Mucosa of descending colon (tissue), 3 donors: ENCODE measurements around the gene EIF3M. TPM values are rescaled to one million over a fixed set of nuclear protein-coding genes. Genes with fewer than 3 reads are reported as not detected.

Experiments
- ATAC-seq: fragments of 200-7000 bp; cut with Tn5 transposase; one replicate; pipeline ENCODE4 v1.9.1; 2020; ENCODE audit warnings: mild to moderate bottlenecking, moderate library complexity
- DNase-seq, 3 donors: peaks; one replicate each; pipeline ENCODE4 v3.0.0-alpha.2; 2020
- H3K36me3 ChIP-seq: fragments of 200-600 bp; one replicate; pipeline ENCODE4 v1.8.0; 2021; ENCODE audit warnings: low read depth, mild to moderate bottlenecking
- H3K4me1 ChIP-seq: fragments of 200-600 bp; one replicate; pipeline ENCODE4 v1.8.0; 2021; ENCODE audit warnings: low read depth, mild to moderate bottlenecking
- H3K4me3 ChIP-seq: fragments of 200-600 bp; one replicate; pipeline ENCODE4 v1.8.0; 2021; ENCODE audit warnings: mild to moderate bottlenecking
- H3K9me3 ChIP-seq: fragments of 200-600 bp; one replicate; pipeline ENCODE4 v1.8.0; 2021; ENCODE audit warnings: mild to moderate bottlenecking
- intact Hi-C, 2 donors: fragments of 100-400 bp; cut with DNase I in 1 of 2; cut with micrococcal nuclease in 1 of 2; formaldehyde crosslinking; loops; one replicate each; pipeline versions ENCODE4 v1.11.0 to v1.11.1; 2022; cut with DNase I, micrococcal nuclease
- total RNA-seq, 3 donors: library from RNA; stranded (reverse); fragmentation: NEBNext Ultra II Directional in 2 of 3; extraction: Animal tissue kit (Norgen Biotek cat#: 25700) in 2 of 3; gene quantifications; one replicate each; pipeline versions ENCODE4 v1.2.1 to v1.2.4, GENCODE V29; 2021 to 2023
- TF ChIP-seq, protein P1 (sequence below): fragments of 200-600 bp; IDR thresholded peaks from one replicate; pipeline ENCODE4 v1.8.0; 2022; ENCODE audit warnings: antibody characterized with exemption, mild to moderate bottlenecking
- donor health status: DM: no; HTN: no; CAD: no; lungs with moderate emphysema.
- donor health status: DM: no; HTN: no; CAD: no.
- donor health status: DM: no; HTN: yes; CAD: no.

The EIF3M gene
- total RNA-seq, 3 donors from 2014 or later: 132 to 167 (median 162) TPM

DNA sequence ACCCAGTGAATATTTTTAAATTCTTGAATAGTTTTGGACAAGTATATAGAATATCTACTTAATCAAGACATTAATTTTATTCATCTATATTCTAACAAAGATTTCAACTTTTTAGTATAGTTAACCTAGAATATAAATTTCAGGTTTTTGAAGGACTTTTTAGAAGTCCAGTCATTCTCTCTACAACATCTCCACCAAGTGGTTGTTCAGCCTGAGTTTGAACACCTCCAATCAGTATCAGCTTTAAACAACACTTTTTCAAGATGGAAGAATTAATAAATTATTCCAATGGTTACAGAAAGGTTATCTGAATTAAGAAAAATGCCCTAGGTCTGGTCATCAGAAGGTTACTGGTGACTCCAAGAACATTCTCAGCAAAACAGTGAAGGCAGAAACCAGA is 31.8 kb downstream of the EIF3M start:
- Histone ChIP-seq H3K4me3 (no peak overlapping the region), H3K4me1 (no peaks in the 10 kb centered on the region), H3K9me3 (no peaks in the 10 kb centered on the region), H3K36me3 (no peaks in the 10 kb centered on the region)
- DNase-seq (no peak), ATAC-seq (no peak)
- TF ChIP-seq, protein P1, sequence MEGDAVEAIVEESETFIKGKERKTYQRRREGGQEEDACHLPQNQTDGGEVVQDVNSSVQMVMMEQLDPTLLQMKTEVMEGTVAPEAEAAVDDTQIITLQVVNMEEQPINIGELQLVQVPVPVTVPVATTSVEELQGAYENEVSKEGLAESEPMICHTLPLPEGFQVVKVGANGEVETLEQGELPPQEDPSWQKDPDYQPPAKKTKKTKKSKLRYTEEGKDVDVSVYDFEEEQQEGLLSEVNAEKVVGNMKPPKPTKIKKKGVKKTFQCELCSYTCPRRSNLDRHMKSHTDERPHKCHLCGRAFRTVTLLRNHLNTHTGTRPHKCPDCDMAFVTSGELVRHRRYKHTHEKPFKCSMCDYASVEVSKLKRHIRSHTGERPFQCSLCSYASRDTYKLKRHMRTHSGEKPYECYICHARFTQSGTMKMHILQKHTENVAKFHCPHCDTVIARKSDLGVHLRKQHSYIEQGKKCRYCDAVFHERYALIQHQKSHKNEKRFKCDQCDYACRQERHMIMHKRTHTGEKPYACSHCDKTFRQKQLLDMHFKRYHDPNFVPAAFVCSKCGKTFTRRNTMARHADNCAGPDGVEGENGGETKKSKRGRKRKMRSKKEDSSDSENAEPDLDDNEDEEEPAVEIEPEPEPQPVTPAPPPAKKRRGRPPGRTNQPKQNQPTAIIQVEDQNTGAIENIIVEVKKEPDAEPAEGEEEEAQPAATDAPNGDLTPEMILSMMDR: no peak
- intact Hi-C loops: no loop called here

DNA sequence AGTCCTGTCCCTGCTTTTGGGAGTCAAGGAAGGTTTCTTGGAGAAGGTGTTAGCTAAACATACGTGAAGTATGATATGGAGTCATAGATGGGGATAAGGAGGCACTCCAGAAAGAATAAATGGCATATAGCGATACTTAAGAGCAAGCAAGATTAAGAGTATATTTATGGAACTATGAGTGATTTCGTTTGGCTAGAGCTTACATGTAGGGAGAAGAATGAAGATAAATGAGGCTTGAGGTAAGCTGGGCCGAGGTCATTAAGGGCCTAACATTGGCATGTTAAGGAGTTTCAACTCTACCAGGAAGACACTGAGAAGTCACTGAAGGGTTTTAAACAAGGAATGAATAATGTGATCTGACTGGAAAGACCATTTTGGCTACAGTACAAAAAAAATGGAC is 33.3 kb downstream of the EIF3M start:
- Histone ChIP-seq H3K36me3 (no peaks in the 10 kb centered on the region), H3K9me3 (no peaks in the 10 kb centered on the region), H3K4me1 (no peaks in the 10 kb centered on the region), H3K4me3 (no peak overlapping the region)
- ATAC-seq (no peak), DNase-seq (no peak)
- intact Hi-C loops: no loop called here
- TF ChIP-seq, protein P1: no peak

DNA sequence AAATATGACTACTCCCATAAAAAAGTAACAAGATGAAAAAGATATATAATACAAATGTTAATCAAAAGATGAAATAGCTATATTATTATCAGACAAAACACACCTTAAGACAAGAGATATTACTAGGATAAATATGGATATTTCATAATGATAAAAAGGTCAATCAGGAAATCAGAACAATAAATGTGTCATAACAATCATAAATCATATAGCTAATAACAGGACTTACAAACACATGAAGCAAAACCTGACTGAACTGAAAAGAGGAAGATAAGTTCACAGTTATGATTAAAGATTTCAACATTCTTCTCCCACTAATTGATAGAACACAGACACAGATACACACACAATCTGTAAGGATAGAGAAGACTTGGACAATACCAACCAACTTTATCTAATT is 47.2 kb downstream of the EIF3M start:
- TF ChIP-seq, protein P1: no peak
- Histone ChIP-seq H3K9me3 (no peaks in the 10 kb centered on the region), H3K4me1 (no peaks in the 10 kb centered on the region), H3K4me3 (no peak overlapping the region), H3K36me3 (no peaks in the 10 kb centered on the region)
- intact Hi-C loops: no loop called here
- ATAC-seq (no peak), DNase-seq (no peak)

DNA sequence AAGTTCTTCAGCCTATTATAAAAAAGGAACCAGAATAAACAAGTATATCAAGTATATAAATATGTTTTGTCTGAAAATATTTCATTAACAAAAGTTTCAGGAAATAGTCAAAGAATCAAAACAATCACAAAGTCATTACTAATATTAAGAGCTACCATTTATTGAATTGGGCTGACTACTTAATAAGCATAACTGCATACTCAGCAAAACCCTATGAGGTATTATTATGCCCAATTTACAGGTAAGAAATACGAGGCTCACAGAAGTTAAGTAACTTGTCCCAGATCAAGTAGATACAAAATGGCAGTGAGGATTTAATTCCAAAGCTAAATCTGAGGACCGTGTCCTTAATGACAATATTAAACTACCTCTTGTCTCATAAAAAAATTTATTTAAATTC is 52.2 kb downstream of the EIF3M start:
- Histone ChIP-seq H3K9me3 (no peaks in the 10 kb centered on the region), H3K4me3 (no peak overlapping the region), H3K4me1 (no peaks in the 10 kb centered on the region), H3K36me3 (no peaks in the 10 kb centered on the region)
- no peak for DNase-seq
- ATAC-seq: no peak
- intact Hi-C loops: no loop called here
- TF ChIP-seq, protein P1: no peak

DNA sequence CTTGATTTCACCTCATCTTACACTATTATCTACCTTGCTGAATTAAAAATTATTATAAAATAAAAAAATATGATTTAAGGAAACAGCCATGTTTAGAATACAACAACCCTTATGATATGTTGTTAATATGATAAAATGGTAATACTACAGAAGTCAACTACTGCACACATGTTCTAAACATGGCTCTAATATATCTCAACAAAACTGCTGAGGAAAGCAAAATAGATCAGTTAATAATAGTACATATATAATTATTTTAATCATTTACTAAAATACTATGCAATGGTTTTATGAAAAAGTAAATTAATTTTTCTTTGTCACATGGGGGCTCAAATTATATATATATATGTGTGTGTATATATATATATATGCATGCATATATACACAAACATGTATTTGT is 57.7 kb downstream of the EIF3M start:
- H3K4me1 ChIP-seq: no peaks in the 10 kb centered on the region
- ATAC-seq: no peak
- no peaks in the 10 kb centered on the region for H3K36me3 ChIP-seq
- H3K9me3 ChIP-seq: no peaks in the 10 kb centered on the region
- TF ChIP-seq, protein P1: no peak
- intact Hi-C loops: no loop called here
- H3K4me3 ChIP-seq: no peak overlapping the region
- DNase-seq: no peak

DNA sequence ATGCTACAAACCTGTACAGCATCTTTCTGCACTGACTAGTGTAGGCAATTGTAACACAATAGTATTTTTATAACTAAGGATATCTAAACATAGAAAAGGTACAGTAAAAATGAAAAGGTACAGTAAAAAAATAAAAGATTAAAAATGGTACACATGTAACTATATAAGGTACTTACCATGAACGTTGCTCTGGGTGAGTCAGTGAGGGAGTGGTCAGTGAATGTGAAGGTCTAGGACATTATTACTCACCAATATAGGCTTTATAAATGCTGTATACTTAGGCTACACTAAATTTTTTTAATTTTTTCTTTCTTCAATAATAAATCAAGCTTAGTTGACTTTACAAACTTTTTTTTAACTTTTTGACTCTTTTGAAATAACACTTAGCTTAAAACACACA is 59.9 kb downstream of the EIF3M start:
- no peaks in the 10 kb centered on the region for H3K36me3 ChIP-seq
- intact Hi-C loops: no loop called here
- H3K4me1 ChIP-seq: no peaks in the 10 kb centered on the region
- ATAC-seq: no peak
- TF ChIP-seq, protein P1: no peak
- H3K4me3 ChIP-seq: no peak overlapping the region
- DNase-seq: no peak
- H3K9me3 ChIP-seq: no peaks in the 10 kb centered on the region
